Suprapubic skin (tissue), 4 donors: ENCODE results near the gene TMEFF2. TPM values are rescaled to one million over a fixed set of nuclear protein-coding genes. Genes with fewer than 3 reads are reported as not detected.

Source experiments
- DNase-seq, 2 donors: peaks; one replicate each; pipeline ENCODE4 v3.0.0-alpha.2; 2019; ENCODE audit warnings: low spot score in 2 of 2
- H3K27ac ChIP-seq: fragments of 200-600 bp; sonication (generic); one replicate; pipeline ENCODE4 v1.5.1; 2019
- H3K27me3 ChIP-seq: fragments of 200-600 bp; sonication (generic); one replicate; pipeline ENCODE4 v1.5.1; 2019
- H3K36me3 ChIP-seq: fragments of 200-600 bp; sonication (generic); one replicate; pipeline ENCODE4 v1.5.1; 2019
- H3K4me1 ChIP-seq: fragments of 200-600 bp; sonication (generic); one replicate; pipeline ENCODE4 v1.5.1; 2019
- H3K4me3 ChIP-seq: fragments of 200-600 bp; sonication (generic); one replicate; pipeline ENCODE4 v1.5.1; 2019; ENCODE audit warnings: mild to moderate bottlenecking
- H3K9me3 ChIP-seq: fragments of 200-600 bp; sonication (generic); one replicate; pipeline ENCODE4 v1.5.1; 2019
- CTCF ChIP-seq, 2 donors: fragments of 200-600 bp in 1 of 2; fragments of 450-650 bp in 1 of 2; sonication (generic) in 1 of 2; IDR thresholded peaks; one replicate each; pipeline ENCODE4 v1.5.1; 2016 to 2019; ENCODE audit warnings: antibody characterized with exemption in 2 of 2, mild to moderate bottlenecking in 1 of 2, moderate library complexity in 1 of 2
- EP300 ChIP-seq: sonication (generic); formaldehyde crosslinking; IDR thresholded peaks from one replicate; pipeline ENCODE4 v1.6.1; 2017; ENCODE audit warnings: antibody characterized with exemption
- POLR2A ChIP-seq, 2 donors: fragments of 450-650 bp; IDR thresholded peaks; one replicate each; pipeline ENCODE4 v1.6.1; 2017; ENCODE audit warnings: antibody characterized with exemption in 2 of 2, mild to moderate bottlenecking in 2 of 2, moderate library complexity in 2 of 2
- POLR2AphosphoS5 ChIP-seq, 3 donors: sonication (generic); formaldehyde crosslinking; IDR thresholded peaks; one replicate each; pipeline ENCODE4 v1.6.1; 2017; ENCODE audit warnings: antibody characterized with exemption in 3 of 3
- WGBS: methylation state at CpG from one replicate; pipeline ENCODE4 v1.1.5; 2018; 5-methylcytosine and 5-hydroxymethylcytosine counted together
- total RNA-seq, 4 donors: library from RNA; depleted of rRNA; stranded (reverse); fragments of >200 nt; gene quantifications; one replicate each; pipeline ENCODE4 v1.1.0, GENCODE V29; 2016

Gene TMEFF2
- total RNA-seq, 4 donors from 2014 or later: 0.36 TPM; not detected in 3

- Histone ChIP-seq H3K36me3 (no peaks in the 10 kb centered on the region), H3K27me3 (no peaks in the 10 kb centered on the region), H3K9me3 (no peaks in the 10 kb centered on the region), H3K27ac (no peak overlapping the region), H3K4me1 (no peaks in the 10 kb centered on the region), H3K4me3 (no peak overlapping the region)
- DNase-seq: no peak
- 90% methylated on average over 1 of the region's 1 CpG for WGBS
- TF ChIP-seq CTCF (IDR thresholded peaks at IDR 0.05) (no peak), POLR2A (IDR thresholded peaks at IDR 0.05) (no peak), EP300 (no peak), POLR2AphosphoS5 (IDR thresholded peaks at IDR 0.05) (no peak)
These were observed 24.2 kb upstream of the TMEFF2 start for GRCh38 chr2:192218970-192219369.

GRCh38 chr2:192218377-192218776 lies 23.6 kb upstream of the TMEFF2 start:
- H3K27ac ChIP-seq: no peak overlapping the region
- H3K27me3 ChIP-seq: no peaks in the 10 kb centered on the region
- no peak overlapping the region for H3K4me3 ChIP-seq
- WGBS: 84% methylated on average over 2 of the region's 2 CpGs
- no peaks in the 10 kb centered on the region for H3K9me3 ChIP-seq
- H3K36me3 ChIP-seq: no peaks in the 10 kb centered on the region
- no peaks in the 10 kb centered on the region for H3K4me1 ChIP-seq
- no peak for TF ChIP-seq EP300
- no peak for TF ChIP-seq POLR2AphosphoS5 (IDR thresholded peaks at IDR 0.05)
- TF ChIP-seq POLR2A (IDR thresholded peaks at IDR 0.05): no peak
- TF ChIP-seq CTCF (IDR thresholded peaks at IDR 0.05): no peak
- no peak for DNase-seq

GRCh38 chr2:192216336-192216735 lies 21.6 kb upstream of the TMEFF2 start:
- TF ChIP-seq EP300 (no peak), POLR2A (IDR thresholded peaks at IDR 0.05) (no peak), CTCF (IDR thresholded peaks at IDR 0.05) (no peak), POLR2AphosphoS5 (IDR thresholded peaks at IDR 0.05) (no peak)
- WGBS: 64% methylated on average over 3 of the region's 3 CpGs
- Histone ChIP-seq H3K4me1 (no peaks in the 10 kb centered on the region), H3K9me3 (no peaks in the 10 kb centered on the region), H3K4me3 (no peak overlapping the region), H3K36me3 (no peaks in the 10 kb centered on the region), H3K27ac (no peak overlapping the region), H3K27me3 (no peaks in the 10 kb centered on the region)
- DNase-seq: no peak

GRCh38 chr2:192215096-192215877 lies 20.6 kb upstream of the TMEFF2 start:
- no peak for DNase-seq
- Histone ChIP-seq H3K27ac (no peak overlapping the region), H3K36me3 (no peaks in the 10 kb centered on the region), H3K9me3 (no peaks in the 10 kb centered on the region), H3K4me1 (no peaks in the 10 kb centered on the region), H3K4me3 (no peak overlapping the region), H3K27me3 (no peaks in the 10 kb centered on the region)
- TF ChIP-seq POLR2A (IDR thresholded peaks at IDR 0.05) (no peak), CTCF (IDR thresholded peaks at IDR 0.05) (no peak), EP300 (no peak), POLR2AphosphoS5 (IDR thresholded peaks at IDR 0.05) (no peak)

GRCh38 chr2:192208848-192209247 lies 14.1 kb upstream of the TMEFF2 start:
- Histone ChIP-seq H3K9me3 (no peaks in the 10 kb centered on the region), H3K4me1 (no peaks in the 10 kb centered on the region), H3K4me3 (no peak overlapping the region), H3K27me3 (no peaks in the 10 kb centered on the region), H3K36me3 (no peaks in the 10 kb centered on the region), H3K27ac (no peak overlapping the region)
- no peak for DNase-seq
- no peak for TF ChIP-seq POLR2AphosphoS5 (IDR thresholded peaks at IDR 0.05)
- no peak for TF ChIP-seq POLR2A (IDR thresholded peaks at IDR 0.05)
- no peak for TF ChIP-seq CTCF (IDR thresholded peaks at IDR 0.05)
- TF ChIP-seq EP300: no peak
